HG03571 (cell line): ENCODE measurements around the gene SQSTM1.

ENCODE experiments used
- ATAC-seq: cut with Tn5 transposase; IDR thresholded peaks from one replicate; pipeline ENCODE4 v1.9.1; 2021; ENCODE audit not compliant: unreplicated experiment

The SQSTM1 gene

GRCh38 chr5:179805529-179806249 lies 15.0 kb upstream of the SQSTM1 start:
- peak; percentile 22 for ATAC-seq

GRCh38 chr5:179806250-179807048 lies 14.3 kb upstream of the SQSTM1 start, which contains the start of gene MGAT4B:
Gene MGAT4B, minus strand, starts transcription at chr5:179806866. Its CDS starts 283 bp downstream, at chr5:179806583.
- ATAC-seq = peak; percentile 57

GRCh38 chr5:179812135-179812825 lies 8.4 kb upstream of the SQSTM1 start:
- no peak for ATAC-seq

GRCh38 chr5:179812997-179813607 lies 7.6 kb upstream of the SQSTM1 start:
- ATAC-seq = no peak

GRCh38 chr5:179814090-179814489 lies 6.6 kb upstream of the SQSTM1 start:
- ATAC-seq = no peak

- ATAC-seq = no peak
Measured at GRCh38 chr5:179815491-179816249, 5.0 kb upstream of the SQSTM1 start.

GRCh38 chr5:179816401-179816795 lies 4.3 kb upstream of the SQSTM1 start:
- no peak for ATAC-seq

GRCh38 chr5:179816796-179817469 lies 3.8 kb upstream of the SQSTM1 start:
- no peak for ATAC-seq

GRCh38 chr5:179817470-179817840 lies 3.2 kb upstream of the SQSTM1 start:
- no peak for ATAC-seq

- no peak for ATAC-seq
Measured at GRCh38 chr5:179817890-179818745, 2.6 kb upstream of the SQSTM1 start.

- ATAC-seq = peak; percentile 56
Measured at GRCh38 chr5:179818746-179819295, 1.9 kb upstream of the SQSTM1 start.

- no peak for ATAC-seq
Measured at GRCh38 chr5:179819296-179820126, 1.2 kb upstream of the SQSTM1 start.

- ATAC-seq = no peak
Measured at GRCh38 chr5:179820127-179820482, 600 bp upstream of the SQSTM1 start.

GRCh38 chr5:179821298-179822058 lies 773 bp downstream of the SQSTM1 start:
- peak; percentile 40 for ATAC-seq

- ATAC-seq = no peak
Measured at GRCh38 chr5:179822059-179822432, 1.3 kb downstream of the SQSTM1 start.

GRCh38 chr5:179822444-179822990 lies 1.8 kb downstream of the SQSTM1 start:
- no peak for ATAC-seq
